Testis (tissue), 3 donors: ENCODE results near the gene PLRG1. TPM values are rescaled to one million over a fixed set of nuclear protein-coding genes. Genes with fewer than 3 reads are reported as not detected.

Source experiments
- DNase-seq: peaks from one replicate; pipeline ENCODE4 v3.0.0-alpha.2; 2019
- H3K27ac ChIP-seq, 2 donors: fragments of 200-600 bp; sonication (generic); one replicate each; pipeline ENCODE4 v1.5.1; 2019
- H3K27me3 ChIP-seq: fragments of 200-600 bp; sonication (generic); one replicate; pipeline ENCODE4 v1.5.1; 2019
- H3K36me3 ChIP-seq: fragments of 200-600 bp; sonication (generic); one replicate; pipeline ENCODE4 v1.5.1; 2017; ENCODE audit warnings: low read depth; ENCODE audit errors: missing control alignments
- H3K4me1 ChIP-seq: fragments of 200-600 bp; sonication (generic); one replicate; pipeline ENCODE4 v1.5.1; 2019
- H3K4me3 ChIP-seq, 2 donors: fragments of 200-600 bp; sonication (generic); one replicate each; pipeline ENCODE4 v1.5.1; 2017 to 2019
- H3K9me3 ChIP-seq: fragments of 200-600 bp; sonication (generic); one replicate; pipeline ENCODE4 v1.5.1; 2017
- CTCF ChIP-seq, 3 experiments: fragments of 450-650 bp in 2 of 3; fragments of 200-600 bp in 1 of 3; sonication (generic) in 1 of 3; IDR thresholded peaks; one replicate each; pipeline ENCODE4 v1.5.1; 2016 to 2019; ENCODE audit warnings: antibody characterized with exemption in 3 of 3, mild to moderate bottlenecking in 2 of 3, moderate library complexity in 1 of 3
- POLR2A ChIP-seq: fragments of 450-650 bp; IDR thresholded peaks from one replicate; pipeline ENCODE4 v1.6.1; 2017; ENCODE audit warnings: antibody characterized with exemption, mild to moderate bottlenecking, moderate library complexity
- WGBS, 2 donors: methylation state at CpG; one replicate each; pipeline ENCODE4 v1.1.5; 2018; 5-methylcytosine and 5-hydroxymethylcytosine counted together
- intact Hi-C: fragments of 100-400 bp; cut with DNase I; formaldehyde crosslinking; loops from one replicate; pipeline ENCODE4 v1.15.1; 2023; ENCODE audit warnings: low total_unique reads
- polyA plus RNA-seq: library from polyadenylated mRNA; stranded (reverse); fragments of 350-450 nt; fragmentation: Illumina TruSeq; extraction: RNeasy Lipid Tissue Mini Kit (QIAGEN cat#74804); gene quantifications from one replicate; pipeline ENCODE4 v1.2.3, GENCODE V29; 2014; ENCODE audit warnings: low read depth, low replicate concordance; ENCODE audit not compliant: insufficient read depth
- total RNA-seq, 2 donors: library from RNA; depleted of rRNA; stranded (reverse); fragments of >200 nt; gene quantifications; one replicate each; pipeline ENCODE4 v1.2.3, GENCODE V29; 2016

PLRG1 gene
- total and polyA plus RNA-seq, 3 donors from 2014 or later = 35.3 to 46.3 (median 45.8) TPM

GRCh38 chr4:154545689-154546088 is 4.5 kb downstream of the PLRG1 start:
- intact Hi-C loops = no loop called here
- DNase-seq = no peak

GRCh38 chr4:154542271-154542879 is 7.8 kb downstream of the PLRG1 start:
- Histone ChIP-seq H3K4me3 (no peak overlapping the region), H3K4me1 (no peaks in the 10 kb centered on the region), H3K27me3 (no peaks in the 10 kb centered on the region), H3K36me3 (no peaks in the 10 kb centered on the region), H3K27ac (no peak overlapping the region), H3K9me3 (no peaks in the 10 kb centered on the region)
- no peak for DNase-seq
- 93 to 97% methylated on average over 4 of the region's 4 CpGs for WGBS, 2 donors
- TF ChIP-seq POLR2A = no peak
- no peak for TF ChIP-seq CTCF (IDR thresholded peaks at IDR 0.05)
- intact Hi-C loops = no loop called here

More at GRCh38 chr4:154545689-154546088, 4.5 kb downstream of the PLRG1 start:
- TF ChIP-seq POLR2A (no peak), CTCF (IDR thresholded peaks at IDR 0.05) (no peak)
- H3K9me3 ChIP-seq = no peaks in the 10 kb centered on the region
- no peaks in the 10 kb centered on the region for H3K27me3 ChIP-seq
- 85 to 86% methylated on average over 4 of the region's 4 CpGs for WGBS, 2 donors
- no peaks in the 10 kb centered on the region for H3K36me3 ChIP-seq
- H3K27ac ChIP-seq = no peak overlapping the region
- H3K4me3 ChIP-seq = no peak overlapping the region
- H3K4me1 ChIP-seq = peaks cover 8% of the 10 kb centered on the region

GRCh38 chr4:154534296-154534695 is 15.9 kb downstream of the PLRG1 start:
- H3K4me3 ChIP-seq = no peak overlapping the region
- no peak overlapping the region for H3K27ac ChIP-seq
- H3K4me1 ChIP-seq = no peaks in the 10 kb centered on the region
- DNase-seq = no peak
- no peaks in the 10 kb centered on the region for H3K27me3 ChIP-seq
- H3K36me3 ChIP-seq = no peaks in the 10 kb centered on the region
- intact Hi-C loops = no loop called here
- H3K9me3 ChIP-seq = no peaks in the 10 kb centered on the region
- 71 to 79% methylated on average over 1 of the region's 1 CpG for WGBS, 2 donors
- TF ChIP-seq CTCF (IDR thresholded peaks at IDR 0.05) = no peak
- no peak for TF ChIP-seq POLR2A

- no peaks in the 10 kb centered on the region for H3K36me3 ChIP-seq
- no peaks in the 10 kb centered on the region for H3K27me3 ChIP-seq
- 88 to 91% methylated on average over 4 of the region's 4 CpGs for WGBS, 2 donors
- no peaks in the 10 kb centered on the region for H3K4me1 ChIP-seq
- no peak overlapping the region for H3K27ac ChIP-seq
- DNase-seq = no peak
- intact Hi-C loops = no loop called here
- H3K9me3 ChIP-seq = no peaks in the 10 kb centered on the region
- TF ChIP-seq CTCF (IDR thresholded peaks at IDR 0.05) = no peak
- no peak overlapping the region for H3K4me3 ChIP-seq
Measured at GRCh38 chr4:154529728-154530519, 20.3 kb downstream of the PLRG1 start.
